Thymus (tissue), 11 donors: ENCODE data around the gene COX14. TPM values are rescaled to one million over a fixed set of nuclear protein-coding genes. Genes with fewer than 3 reads are reported as not detected.
A peak's percentile ranks its signal among the peaks of the same experiment; 100 is the strongest.

Experiments used
- DNase-seq, 9 donors: peaks; one replicate each; pipeline ENCODE4 v3.0.0-alpha.2; 2013; ENCODE audit warnings: low spot score in 9 of 9, low read depth in 6 of 9, missing footprints in 1 of 9
- H3K27ac ChIP-seq, 2 donors: one replicate each; pipeline ENCODE4 v1.5.1; 2013; ENCODE audit warnings: control low read depth in 1 of 2, low read depth in 1 of 2, low read length in 1 of 2, mild to moderate bottlenecking in 1 of 2, moderate library complexity in 1 of 2
- H3K27me3 ChIP-seq, 2 donors: one replicate each; pipeline ENCODE4 v1.5.1; 2013; ENCODE audit warnings: low read length in 1 of 2; ENCODE audit not compliant: control insufficient read depth in 2 of 2, insufficient read depth in 1 of 2
- H3K36me3 ChIP-seq, 2 donors: one replicate each; pipeline ENCODE4 v1.5.1; 2013; ENCODE audit warnings: low read length in 1 of 2, mild to moderate bottlenecking in 1 of 2, moderate library complexity in 1 of 2; ENCODE audit not compliant: control insufficient read depth in 2 of 2, insufficient read depth in 2 of 2
- H3K4me1 ChIP-seq, 2 donors: one replicate each; pipeline ENCODE4 v1.5.1; 2013; ENCODE audit warnings: low read length in 2 of 2; ENCODE audit not compliant: control insufficient read depth in 2 of 2, insufficient read depth in 2 of 2
- H3K4me3 ChIP-seq, 2 donors: one replicate each; pipeline ENCODE4 v1.5.1; 2013; ENCODE audit warnings: low read length in 2 of 2, control low read depth in 1 of 2, mild to moderate bottlenecking in 1 of 2
- H3K9me3 ChIP-seq, 2 donors: one replicate each; pipeline ENCODE4 v1.5.1; 2013; ENCODE audit warnings: low read length in 1 of 2, mild to moderate bottlenecking in 1 of 2; ENCODE audit not compliant: control insufficient read depth in 2 of 2, insufficient read depth in 1 of 2
- WGBS: extraction: QIAGEN DNeasy Blood & Tissue Kit; methylation state at CpG from one replicate; pipeline ENCODE4 v1.1.7; 2013; 5-methylcytosine and 5-hydroxymethylcytosine counted together
- polyA plus RNA-seq: library from polyadenylated mRNA; stranded (reverse); fragments of 200-250 nt; gene quantifications from one replicate; pipeline ENCODE4 v1.2.3, GENCODE V29; 2013
- total RNA-seq: library from RNA; stranded (reverse); fragments of 120-200 nt; gene quantifications from one replicate; pipeline ENCODE4 v1.2.4, GENCODE V29; 2013
- donor health status: healthy.

Gene COX14
- total and polyA plus RNA-seq, 2 donors = 72.4 to 81.4 TPM

DNA sequence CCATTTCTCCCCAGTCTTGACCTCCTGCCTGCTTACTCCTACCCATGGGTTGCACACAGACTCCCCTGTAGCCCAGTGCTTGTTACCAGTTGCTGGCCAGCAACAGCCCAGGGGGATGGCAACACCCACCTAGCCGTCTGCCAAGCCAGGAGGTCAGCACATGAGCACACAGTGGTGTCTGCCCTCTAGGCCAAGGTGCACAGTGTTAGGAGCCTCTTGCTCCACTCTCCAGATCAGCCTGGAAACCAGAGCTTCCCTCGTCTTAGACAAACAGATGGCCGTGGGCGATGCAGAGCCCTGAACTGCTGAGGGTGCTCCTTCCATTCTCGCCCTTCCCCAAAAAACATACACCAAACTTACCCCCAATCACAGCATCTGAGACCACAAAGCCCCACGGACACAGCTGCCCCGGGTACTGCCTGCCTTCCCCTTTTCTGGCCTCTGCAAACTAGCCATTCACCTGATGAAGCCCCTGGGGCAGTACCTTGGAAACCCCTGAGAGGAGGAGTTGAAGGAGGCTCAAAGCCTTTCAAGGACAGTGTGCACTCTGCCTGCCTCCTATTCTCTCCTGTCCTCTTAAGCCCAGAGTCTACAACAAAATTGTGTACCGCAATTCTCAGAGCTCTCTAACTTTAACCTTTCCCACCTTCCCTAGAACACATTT lies 9.3 kb upstream of the COX14 start:
- 90% methylated on average over 8 of the region's 8 CpGs for whole genome bisulfite sequencing
- Histone ChIP-seq H3K36me3 (peaks cover 34 to 37% of the 10 kb centered on the region in 2 donors), H3K27ac (no peak overlapping the region), H3K4me1 (peaks cover 0 to 9% of the 10 kb centered on the region in 2 donors), H3K4me3 (no peak overlapping the region), H3K9me3 (no peaks in the 10 kb centered on the region), H3K27me3 (no peaks in the 10 kb centered on the region)
- DNase-seq = no peak

DNA sequence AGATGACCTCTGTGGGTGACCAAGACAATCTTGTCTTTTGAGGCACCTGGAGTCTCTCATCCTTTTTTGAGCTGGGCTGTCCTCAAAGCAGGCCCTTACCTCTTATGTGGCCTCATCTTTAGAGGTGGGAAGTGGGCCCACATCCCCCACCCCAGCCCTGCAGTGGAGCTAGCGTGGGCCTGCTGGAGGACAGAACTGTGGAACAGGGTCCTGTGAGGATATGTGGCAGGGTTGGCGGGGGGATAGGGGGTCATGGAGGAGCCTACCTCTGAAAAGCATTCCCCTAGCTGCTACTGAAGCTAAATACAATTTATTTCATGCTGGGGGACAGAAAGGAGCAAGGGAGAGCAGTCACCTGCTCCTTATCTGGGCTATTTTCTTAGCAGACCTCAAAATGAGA lies 8.7 kb upstream of the COX14 start:
- DNase-seq = no peak
- H3K27me3 ChIP-seq = no peaks in the 10 kb centered on the region
- no peak overlapping the region for H3K4me3 ChIP-seq
- H3K27ac ChIP-seq = no peak overlapping the region
- WGBS = 97% methylated on average over 2 of the region's 2 CpGs
- peaks cover 29 to 31% of the 10 kb centered on the region in 2 donors for H3K36me3 ChIP-seq
- H3K4me1 ChIP-seq = peaks cover 0 to 9% of the 10 kb centered on the region in 2 donors
- no peaks in the 10 kb centered on the region for H3K9me3 ChIP-seq

DNA sequence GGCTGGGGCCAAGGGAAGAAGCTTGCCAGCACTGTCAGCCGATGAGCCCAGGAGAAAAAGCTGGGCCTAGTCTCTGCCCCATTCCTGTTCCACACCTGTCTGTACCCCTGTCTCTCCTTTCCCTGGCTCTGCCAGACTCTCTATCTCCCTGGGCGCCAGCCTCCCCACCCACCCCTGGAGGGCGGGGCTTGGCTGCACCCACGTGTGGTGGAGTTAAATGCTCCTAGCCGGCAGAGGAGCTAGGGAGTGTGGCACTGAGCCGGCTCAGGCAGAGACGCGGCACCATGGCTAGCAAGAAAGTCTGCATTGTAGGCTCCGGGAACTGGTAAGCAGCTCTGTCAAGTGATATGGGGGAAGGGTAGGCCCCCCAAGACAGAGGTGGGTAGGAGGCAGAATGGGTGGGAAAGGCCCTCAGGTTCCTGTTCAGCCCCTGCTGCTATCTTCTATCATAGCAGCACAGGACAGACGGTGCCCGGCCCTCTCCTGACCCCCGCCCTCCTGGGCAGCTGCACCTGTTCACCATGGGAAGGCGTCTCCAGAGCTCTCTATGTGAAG lies 8.2 kb upstream of the COX14 start, which contains the start of gene GPD1:
TSS of gene GPD1 (plus strand) at position 242 of the 555 bp plus-strand sequence. CDS start at position 285, 43 bp downstream.
- Histone ChIP-seq H3K36me3 (peaks cover 24 to 26% of the 10 kb centered on the region in 2 donors), H3K4me3 (no peak within 1 kb of the TSS), H3K27ac (no peak within 1 kb of the TSS), H3K9me3 (no peaks in the 10 kb centered on the region), H3K4me1 (peaks cover 0 to 9% of the 10 kb centered on the region in 2 donors), H3K27me3 (no peaks in the 10 kb centered on the region)
- WGBS = 72% methylated on average over 13 of the region's 13 CpGs
- peak in 2 of 9 donors; percentile 45 to 60 for DNase-seq

DNA sequence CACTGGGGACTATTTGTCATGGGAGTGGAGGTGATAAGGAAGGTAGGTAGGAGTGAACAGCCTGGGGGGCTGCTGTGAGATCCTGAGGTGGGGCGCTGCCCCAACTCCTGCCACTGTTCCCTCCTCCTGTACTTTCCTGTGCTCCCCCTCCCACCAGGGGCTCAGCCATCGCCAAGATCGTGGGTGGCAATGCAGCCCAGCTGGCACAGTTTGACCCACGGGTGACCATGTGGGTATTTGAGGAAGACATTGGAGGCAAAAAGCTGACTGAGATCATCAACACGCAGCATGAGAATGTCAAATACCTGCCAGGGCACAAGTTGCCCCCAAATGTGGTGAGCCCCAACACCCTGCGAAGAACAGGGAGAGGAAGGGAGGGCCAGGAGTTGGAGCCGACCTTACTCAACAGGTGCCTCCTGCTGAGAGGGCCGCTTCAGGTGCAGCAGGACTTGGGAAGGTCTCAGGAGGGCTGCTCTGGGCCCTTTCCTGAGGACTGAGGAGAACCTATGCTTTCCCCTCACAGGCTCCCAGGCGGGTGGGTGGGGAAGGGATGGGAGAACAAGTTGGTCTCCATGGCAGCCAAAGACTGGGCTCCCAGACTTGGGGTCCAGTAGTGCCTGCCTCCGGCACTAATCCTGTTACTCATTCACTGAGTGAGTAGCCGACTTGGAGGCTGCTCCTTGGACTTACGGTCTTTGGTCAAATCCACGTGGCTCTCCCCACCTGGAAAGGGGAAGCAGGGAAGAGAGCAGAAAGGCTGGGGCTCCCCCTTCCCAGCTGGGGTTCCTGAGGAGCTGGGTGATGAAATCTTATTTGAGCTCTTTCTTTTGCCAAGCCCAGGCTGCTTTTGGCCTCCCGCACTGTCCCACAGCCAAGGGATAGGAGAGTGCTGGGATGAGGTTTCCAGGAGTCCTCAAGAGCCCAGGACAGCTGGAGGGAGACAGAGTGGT lies 7.3 kb upstream of the COX14 start:
- Histone ChIP-seq H3K36me3 (peaks cover 15 to 17% of the 10 kb centered on the region in 2 donors), H3K4me3 (no peak overlapping the region), H3K27ac (no peak overlapping the region), H3K4me1 (peaks cover 0 to 14% of the 10 kb centered on the region in 2 donors), H3K9me3 (no peaks in the 10 kb centered on the region), H3K27me3 (no peaks in the 10 kb centered on the region)
- DNase-seq = no peak
- WGBS = 92% methylated on average over 14 of the region's 14 CpGs

DNA sequence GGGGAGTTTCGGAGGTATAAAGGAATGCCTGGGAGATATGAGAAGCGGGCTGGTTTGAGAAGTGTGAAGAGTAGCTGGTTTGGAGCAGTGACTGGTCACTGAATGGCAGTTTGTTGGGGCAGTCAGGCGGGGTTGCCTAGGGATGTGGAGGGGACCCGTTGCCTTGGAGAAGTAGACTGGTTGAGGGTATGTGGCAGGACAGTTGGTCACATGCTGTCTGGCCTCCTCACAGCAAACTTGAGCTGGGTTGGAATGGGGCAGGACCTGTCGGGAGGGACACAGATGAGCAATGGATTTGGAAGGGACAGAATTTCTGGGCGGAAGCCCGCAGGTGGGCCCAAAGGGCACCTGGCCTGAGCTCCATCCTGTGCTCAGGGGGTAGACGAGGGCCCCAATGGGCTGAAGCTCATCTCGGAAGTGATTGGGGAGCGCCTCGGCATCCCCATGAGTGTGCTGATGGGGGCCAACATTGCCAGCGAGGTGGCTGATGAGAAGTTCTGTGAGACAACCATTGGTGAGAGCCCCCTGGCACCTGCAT lies 6.1 kb upstream of the COX14 start:
- H3K9me3 ChIP-seq = no peaks in the 10 kb centered on the region
- H3K27me3 ChIP-seq = no peaks in the 10 kb centered on the region
- DNase-seq = no peak
- H3K36me3 ChIP-seq = peaks cover 5 to 10% of the 10 kb centered on the region in 2 donors
- no peak overlapping the region for H3K4me3 ChIP-seq
- H3K4me1 ChIP-seq = peaks cover 0 to 27% of the 10 kb centered on the region in 2 donors
- H3K27ac ChIP-seq = no peak overlapping the region
- 97% methylated on average over 12 of the region's 12 CpGs for WGBS

DNA sequence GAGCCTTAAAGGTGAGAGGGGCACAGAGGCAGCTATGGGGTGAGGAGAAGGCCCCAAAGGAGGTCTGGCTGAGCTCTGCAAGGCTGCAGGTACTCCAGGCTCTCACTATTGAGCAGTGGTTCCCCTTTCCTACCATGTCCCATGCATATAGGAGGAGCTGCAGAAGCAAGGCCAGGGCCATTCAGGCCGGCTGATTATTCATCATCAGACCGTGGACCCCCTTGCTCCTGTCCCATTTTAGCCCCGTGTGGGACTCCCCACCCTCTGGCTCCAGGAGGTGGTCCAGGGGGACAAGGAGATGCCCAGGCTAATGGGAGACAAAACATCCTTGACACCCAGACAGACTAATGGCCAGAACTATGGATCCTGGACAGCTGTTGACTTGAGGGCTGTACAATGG lies 5.1 kb upstream of the COX14 start:
- 91% methylated on average over 3 of the region's 3 CpGs for WGBS

DNA sequence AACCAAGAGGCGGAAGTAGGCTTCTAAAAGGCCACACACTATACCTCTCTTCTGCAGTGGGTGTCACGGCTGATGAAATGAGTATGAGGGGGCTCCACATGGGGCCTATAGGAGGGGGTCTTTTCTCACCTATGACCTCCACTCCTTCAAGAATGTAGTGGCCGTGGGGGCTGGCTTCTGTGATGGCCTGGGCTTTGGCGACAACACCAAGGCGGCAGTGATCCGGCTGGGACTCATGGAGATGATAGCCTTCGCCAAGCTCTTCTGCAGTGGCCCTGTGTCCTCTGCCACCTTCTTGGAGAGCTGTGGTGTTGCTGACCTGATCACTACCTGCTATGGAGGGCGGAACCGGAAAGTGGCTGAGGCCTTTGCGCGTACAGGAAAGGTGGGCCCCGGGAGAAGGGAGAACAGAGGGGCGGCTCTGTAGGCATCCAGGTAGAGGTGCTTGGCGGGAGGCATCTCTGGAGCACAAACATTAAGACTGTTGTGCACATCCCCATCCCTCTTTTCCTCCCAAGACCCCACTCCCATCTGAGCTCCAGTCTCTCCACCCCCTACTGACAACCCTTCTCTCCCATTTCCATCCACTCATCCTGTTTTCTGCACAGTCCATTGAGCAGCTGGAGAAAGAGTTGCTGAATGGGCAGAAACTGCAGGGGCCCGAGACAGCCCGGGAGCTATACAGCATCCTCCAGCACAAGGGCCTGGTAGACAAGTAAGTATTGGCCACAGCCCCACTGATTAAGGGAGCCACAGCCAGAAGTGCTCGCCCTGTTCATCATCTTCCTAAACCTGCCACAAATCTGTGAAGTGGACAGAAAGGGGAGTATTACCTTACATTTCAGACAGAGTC lies 4.4 kb upstream of the COX14 start:
- Histone ChIP-seq H3K4me3 (no peak overlapping the region), H3K36me3 (peaks cover 0 to under 1% of the 10 kb centered on the region in 2 donors), H3K27me3 (no peaks in the 10 kb centered on the region), H3K4me1 (peaks cover 0 to 32% of the 10 kb centered on the region in 2 donors), H3K9me3 (no peaks in the 10 kb centered on the region), H3K27ac (no peak overlapping the region)
- no peak for DNase-seq
- 98% methylated on average over 17 of the region's 17 CpGs for WGBS

More for the DNA sequence above, 5.1 kb upstream of the COX14 start:
- H3K4me3 ChIP-seq = no peak overlapping the region
- peaks cover 0 to 32% of the 10 kb centered on the region in 2 donors for H3K4me1 ChIP-seq
- H3K36me3 ChIP-seq = peaks cover 2 to 7% of the 10 kb centered on the region in 2 donors
- no peak overlapping the region for H3K27ac ChIP-seq
- no peaks in the 10 kb centered on the region for H3K27me3 ChIP-seq
- H3K9me3 ChIP-seq = no peaks in the 10 kb centered on the region
- DNase-seq = no peak

DNA sequence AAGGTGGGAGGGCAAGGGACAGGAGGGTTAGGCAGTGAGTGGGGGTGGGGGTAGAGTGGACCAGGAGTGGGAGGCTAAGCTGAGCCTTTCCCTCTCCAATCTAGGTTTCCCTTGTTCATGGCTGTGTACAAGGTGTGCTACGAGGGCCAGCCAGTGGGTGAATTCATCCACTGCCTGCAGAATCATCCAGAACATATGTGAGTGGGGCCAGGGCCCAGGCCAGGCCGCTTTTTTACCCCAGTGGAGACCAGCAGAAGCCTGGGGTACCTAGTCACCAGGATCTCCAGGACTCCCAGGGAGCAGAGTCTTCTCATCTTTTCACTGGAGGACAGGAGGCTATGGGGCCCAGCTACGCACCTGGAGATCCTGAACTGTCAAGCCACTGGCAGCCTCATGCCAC lies 2.7 kb upstream of the COX14 start:
- Histone ChIP-seq H3K4me1 (peaks cover 4 to 35% of the 10 kb centered on the region in 2 donors), H3K27ac (peak overlapping the region in 1 of 2 donors; percentile 55), H3K9me3 (no peaks in the 10 kb centered on the region), H3K27me3 (no peaks in the 10 kb centered on the region), H3K36me3 (no peaks in the 10 kb centered on the region), H3K4me3 (no peak overlapping the region)
- DNase-seq = no peak
- 98% methylated on average over 3 of the region's 3 CpGs for WGBS
